HepG2 (cell line): ENCODE results near the gene TRIM54. TPM values are rescaled to one million over a fixed set of nuclear protein-coding genes. Genes with fewer than 3 reads are reported as not detected.

Experiments used
- KDM3A ChIP-seq: IDR thresholded peaks from 2 replicates; pipeline ENCODE4 v1.6.1; 2018; ENCODE audit warnings: low read depth, missing compliant biosample characterization
- NCOR1 ChIP-seq: fragments of 200-600 bp; sonication (generic); IDR thresholded peaks from 2 replicates; pipeline ENCODE4 v1.7.0; 2017; ENCODE audit warnings: antibody characterized with exemption, low read length, borderline replicate concordance
- RAD51 ChIP-seq: fragments of 450-650 bp; IDR thresholded peaks from 2 replicates; pipeline ENCODE4 v1.6.1; 2016; ENCODE audit warnings: borderline replicate concordance
- SIN3B ChIP-seq: fragments of 150-350 bp; IDR thresholded peaks from 2 replicates; pipeline ENCODE4 v1.6.1; 2014; ENCODE audit warnings: low read length
- ZFP41 ChIP-seq: sonication (generic); formaldehyde crosslinking; IDR thresholded peaks from 2 replicates; pipeline ENCODE4 v1.4.0; 2020; ENCODE audit warnings: mild to moderate bottlenecking, missing genetic modification reagents, borderline replicate concordance
- ZNF317 ChIP-seq: sonication (generic); formaldehyde crosslinking; IDR thresholded peaks from 2 replicates; pipeline ENCODE4 v1.5.0; 2020; ENCODE audit warnings: mild to moderate bottlenecking, missing genetic modification reagents
- ZNF431 ChIP-seq: sonication (generic); formaldehyde crosslinking; IDR thresholded peaks from 2 replicates; pipeline ENCODE4 v1.9.0; 2022; ENCODE audit warnings: missing genetic modification reagents, low read depth, mild to moderate bottlenecking, borderline replicate concordance
- polyA plus RNA-seq, 8 experiments: library from polyadenylated mRNA; depleted of rRNA in 3 of 8; stranded (reverse) in 7 of 8; unstranded in 1 of 8; fragments of >200 nt; fragmentation: Illumina TruSeq in 4 of 8; extraction: Trizol in 4 of 8; gene quantifications; 2 replicates each; pipeline versions ENCODE4 v1.2.1 to v1.2.3, GENCODE V29; 2011 to 2016; ENCODE audit warnings: low read depth in 4 of 8, missing spikeins in 1 of 8, mixed read lengths in 1 of 8; ENCODE audit not compliant: insufficient read depth in 1 of 8
- total RNA-seq, 5 experiments: library from RNA; depleted of rRNA; stranded (reverse); fragments of >200 nt; fragmentation: Illumina TruSeq; extraction: Trizol; gene quantifications; 2 replicates each; pipeline ENCODE4 v1.2.3, GENCODE V29; 2016; ENCODE audit warnings: low read depth in 1 of 5
- TF ChIP-seq, protein P1 (sequence below): sonication (generic); formaldehyde crosslinking; IDR thresholded peaks from 2 replicates; pipeline ENCODE4 v1.4.0; 2020; ENCODE audit warnings: missing genetic modification reagents
- TF ChIP-seq, protein P2 (sequence below): fragments of 450-650 bp; IDR thresholded peaks from 2 replicates; pipeline ENCODE4 v1.6.1; 2016
- TF ChIP-seq, protein P3 (sequence below): sonication (generic); formaldehyde crosslinking; IDR thresholded peaks from 2 replicates; pipeline ENCODE4 v1.5.0; 2020; ENCODE audit warnings: missing genetic modification reagents
- TF ChIP-seq, protein P4 (sequence below): sonication (generic); formaldehyde crosslinking; IDR thresholded peaks from 2 replicates; pipeline ENCODE4 v1.5.0; 2020; ENCODE audit warnings: missing genetic modification reagents

The TRIM54 gene
- total and polyA plus RNA-seq, 2 of the 13 experiments (the other 11 are each of a cell fraction or from before 2014, with no cell fraction given), result 0.07 to 0.13 TPM

DNA sequence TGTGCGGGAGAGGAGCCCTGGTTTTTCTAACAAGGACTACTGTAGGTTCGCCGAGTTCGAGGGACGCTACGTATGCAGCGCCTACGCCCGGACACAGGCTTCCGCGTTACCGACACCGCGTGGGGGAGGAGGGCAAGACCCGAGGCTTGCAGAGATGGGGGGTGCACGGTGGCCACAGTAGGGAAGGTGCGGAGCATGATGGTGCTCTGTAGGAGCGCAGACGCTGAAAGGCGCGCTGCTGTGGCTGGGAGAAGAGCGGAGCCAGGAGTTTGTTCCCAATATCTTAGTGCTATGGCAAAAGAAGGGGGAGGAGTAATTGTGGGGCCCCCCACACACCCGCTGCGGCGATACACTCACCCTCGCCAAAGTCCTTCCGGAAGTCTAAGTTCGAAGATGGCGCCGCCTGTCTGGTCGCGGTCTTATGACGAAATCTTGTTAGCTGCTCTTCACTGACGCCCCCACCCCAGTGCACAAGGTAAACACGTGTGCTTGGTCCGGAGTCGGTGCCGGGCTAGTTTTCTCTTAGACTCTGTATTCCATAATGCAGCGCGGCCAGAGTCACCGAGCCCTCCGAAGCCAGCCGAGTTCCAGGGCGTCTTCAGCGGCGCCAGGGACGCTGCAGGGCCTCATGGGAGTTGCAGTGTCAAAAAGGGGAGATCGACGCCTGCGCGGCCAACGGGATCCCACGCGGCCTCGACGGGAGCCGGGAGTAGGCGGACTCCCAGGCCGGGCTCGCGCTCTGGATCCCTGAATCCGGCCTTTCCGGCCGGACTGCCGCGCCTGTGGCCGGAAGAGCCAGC lies 74.4 kb downstream of the TRIM54 start, which contains the start of gene GTF3C2 (continued):
- TF ChIP-seq, protein P1, sequence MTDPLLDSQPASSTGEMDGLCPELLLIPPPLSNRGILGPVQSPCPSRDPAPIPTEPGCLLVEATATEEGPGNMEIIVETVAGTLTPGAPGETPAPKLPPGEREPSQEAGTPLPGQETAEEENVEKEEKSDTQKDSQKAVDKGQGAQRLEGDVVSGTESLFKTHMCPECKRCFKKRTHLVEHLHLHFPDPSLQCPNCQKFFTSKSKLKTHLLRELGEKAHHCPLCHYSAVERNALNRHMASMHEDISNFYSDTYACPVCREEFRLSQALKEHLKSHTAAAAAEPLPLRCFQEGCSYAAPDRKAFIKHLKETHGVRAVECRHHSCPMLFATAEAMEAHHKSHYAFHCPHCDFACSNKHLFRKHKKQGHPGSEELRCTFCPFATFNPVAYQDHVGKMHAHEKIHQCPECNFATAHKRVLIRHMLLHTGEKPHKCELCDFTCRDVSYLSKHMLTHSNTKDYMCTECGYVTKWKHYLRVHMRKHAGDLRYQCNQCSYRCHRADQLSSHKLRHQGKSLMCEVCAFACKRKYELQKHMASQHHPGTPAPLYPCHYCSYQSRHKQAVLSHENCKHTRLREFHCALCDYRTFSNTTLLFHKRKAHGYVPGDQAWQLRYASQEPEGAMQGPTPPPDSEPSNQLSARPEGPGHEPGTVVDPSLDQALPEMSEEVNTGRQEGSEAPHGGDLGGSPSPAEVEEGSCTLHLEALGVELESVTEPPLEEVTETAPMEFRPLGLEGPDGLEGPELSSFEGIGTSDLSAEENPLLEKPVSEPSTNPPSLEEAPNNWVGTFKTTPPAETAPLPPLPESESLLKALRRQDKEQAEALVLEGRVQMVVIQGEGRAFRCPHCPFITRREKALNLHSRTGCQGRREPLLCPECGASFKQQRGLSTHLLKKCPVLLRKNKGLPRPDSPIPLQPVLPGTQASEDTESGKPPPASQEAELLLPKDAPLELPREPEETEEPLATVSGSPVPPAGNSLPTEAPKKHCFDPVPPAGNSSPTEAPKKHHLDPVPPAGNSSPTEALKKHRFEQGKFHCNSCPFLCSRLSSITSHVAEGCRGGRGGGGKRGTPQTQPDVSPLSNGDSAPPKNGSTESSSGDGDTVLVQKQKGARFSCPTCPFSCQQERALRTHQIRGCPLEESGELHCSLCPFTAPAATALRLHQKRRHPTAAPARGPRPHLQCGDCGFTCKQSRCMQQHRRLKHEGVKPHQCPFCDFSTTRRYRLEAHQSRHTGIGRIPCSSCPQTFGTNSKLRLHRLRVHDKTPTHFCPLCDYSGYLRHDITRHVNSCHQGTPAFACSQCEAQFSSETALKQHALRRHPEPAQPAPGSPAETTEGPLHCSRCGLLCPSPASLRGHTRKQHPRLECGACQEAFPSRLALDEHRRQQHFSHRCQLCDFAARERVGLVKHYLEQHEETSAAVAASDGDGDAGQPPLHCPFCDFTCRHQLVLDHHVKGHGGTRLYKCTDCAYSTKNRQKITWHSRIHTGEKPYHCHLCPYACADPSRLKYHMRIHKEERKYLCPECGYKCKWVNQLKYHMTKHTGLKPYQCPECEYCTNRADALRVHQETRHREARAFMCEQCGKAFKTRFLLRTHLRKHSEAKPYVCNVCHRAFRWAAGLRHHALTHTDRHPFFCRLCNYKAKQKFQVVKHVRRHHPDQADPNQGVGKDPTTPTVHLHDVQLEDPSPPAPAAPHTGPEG (CRISPR knock-in tag), result peak; percentile 53; the same call in 1 of the 2 replicates
- no peak for TF ChIP-seq RAD51
- TF ChIP-seq NCOR1, result peak; percentile 70; the same call in 1 of the 2 replicates
- TF ChIP-seq, protein P2, sequence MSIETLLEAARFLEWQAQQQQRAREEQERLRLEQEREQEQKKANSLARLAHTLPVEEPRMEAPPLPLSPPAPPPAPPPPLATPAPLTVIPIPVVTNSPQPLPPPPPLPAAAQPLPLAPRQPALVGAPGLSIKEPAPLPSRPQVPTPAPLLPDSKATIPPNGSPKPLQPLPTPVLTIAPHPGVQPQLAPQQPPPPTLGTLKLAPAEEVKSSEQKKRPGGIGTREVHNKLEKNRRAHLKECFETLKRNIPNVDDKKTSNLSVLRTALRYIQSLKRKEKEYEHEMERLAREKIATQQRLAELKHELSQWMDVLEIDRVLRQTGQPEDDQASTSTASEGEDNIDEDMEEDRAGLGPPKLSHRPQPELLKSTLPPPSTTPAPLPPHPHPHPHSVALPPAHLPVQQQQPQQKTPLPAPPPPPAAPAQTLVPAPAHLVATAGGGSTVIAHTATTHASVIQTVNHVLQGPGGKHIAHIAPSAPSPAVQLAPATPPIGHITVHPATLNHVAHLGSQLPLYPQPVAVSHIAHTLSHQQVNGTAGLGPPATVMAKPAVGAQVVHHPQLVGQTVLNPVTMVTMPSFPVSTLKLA, result peak; percentile 90
- peak; percentile 85 for TF ChIP-seq ZNF431
- TF ChIP-seq SIN3B, result peak; percentile 88
- TF ChIP-seq ZNF317 (CRISPR knock-in tag), result peak; percentile 71; the same call in 1 of the 2 replicates
- TF ChIP-seq, protein P3, sequence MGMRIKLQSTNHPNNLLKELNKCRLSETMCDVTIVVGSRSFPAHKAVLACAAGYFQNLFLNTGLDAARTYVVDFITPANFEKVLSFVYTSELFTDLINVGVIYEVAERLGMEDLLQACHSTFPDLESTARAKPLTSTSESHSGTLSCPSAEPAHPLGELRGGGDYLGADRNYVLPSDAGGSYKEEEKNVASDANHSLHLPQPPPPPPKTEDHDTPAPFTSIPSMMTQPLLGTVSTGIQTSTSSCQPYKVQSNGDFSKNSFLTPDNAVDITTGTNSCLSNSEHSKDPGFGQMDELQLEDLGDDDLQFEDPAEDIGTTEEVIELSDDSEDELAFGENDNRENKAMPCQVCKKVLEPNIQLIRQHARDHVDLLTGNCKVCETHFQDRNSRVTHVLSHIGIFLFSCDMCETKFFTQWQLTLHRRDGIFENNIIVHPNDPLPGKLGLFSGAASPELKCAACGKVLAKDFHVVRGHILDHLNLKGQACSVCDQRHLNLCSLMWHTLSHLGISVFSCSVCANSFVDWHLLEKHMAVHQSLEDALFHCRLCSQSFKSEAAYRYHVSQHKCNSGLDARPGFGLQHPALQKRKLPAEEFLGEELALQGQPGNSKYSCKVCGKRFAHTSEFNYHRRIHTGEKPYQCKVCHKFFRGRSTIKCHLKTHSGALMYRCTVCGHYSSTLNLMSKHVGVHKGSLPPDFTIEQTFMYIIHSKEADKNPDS (CRISPR knock-in tag), result no peak
- TF ChIP-seq ZFP41 (CRISPR knock-in tag), result peak; percentile 54
- TF ChIP-seq, protein P4, sequence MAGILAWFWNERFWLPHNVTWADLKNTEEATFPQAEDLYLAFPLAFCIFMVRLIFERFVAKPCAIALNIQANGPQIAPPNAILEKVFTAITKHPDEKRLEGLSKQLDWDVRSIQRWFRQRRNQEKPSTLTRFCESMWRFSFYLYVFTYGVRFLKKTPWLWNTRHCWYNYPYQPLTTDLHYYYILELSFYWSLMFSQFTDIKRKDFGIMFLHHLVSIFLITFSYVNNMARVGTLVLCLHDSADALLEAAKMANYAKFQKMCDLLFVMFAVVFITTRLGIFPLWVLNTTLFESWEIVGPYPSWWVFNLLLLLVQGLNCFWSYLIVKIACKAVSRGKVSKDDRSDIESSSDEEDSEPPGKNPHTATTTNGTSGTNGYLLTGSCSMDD (CRISPR knock-in tag), result no peak
- peak; percentile 13; the same call in 1 of the 2 replicates for TF ChIP-seq KDM3A (CRISPR knock-in tag)
